Neural cell (in vitro differentiated cells): ENCODE results near the gene ALDH4A1.

ENCODE experiments used
- EP300 ChIP-seq: fragments of 450-650 bp; conservative IDR thresholded peaks from 2 replicates; pipeline ENCODE4 v1.6.1; 2014; ENCODE audit warnings: antibody characterized with exemption, mild to moderate bottlenecking, moderate library complexity; ENCODE audit not compliant: poor library complexity, severe bottlenecking
- EZH2 ChIP-seq: fragments of 200-600, 300-800 bp; shearing (Covaris generic), sonication (generic); IDR thresholded peaks from 2 replicates; pipeline ENCODE4 v1.6.1; 2014; ENCODE audit warnings: antibody characterized with exemption, low read length, borderline replicate concordance, mild to moderate bottlenecking; ENCODE audit not compliant: insufficient read depth, poor library complexity, severe bottlenecking
- POLR2AphosphoS5 ChIP-seq: IDR thresholded peaks from 2 replicates; pipeline ENCODE4 v1.6.1; 2012
- SMC3 ChIP-seq: fragments of 450-650 bp; conservative IDR thresholded peaks from 2 replicates; pipeline ENCODE4 v1.6.1; 2014; ENCODE audit warnings: antibody characterized with exemption, mild to moderate bottlenecking, moderate library complexity; ENCODE audit not compliant: poor library complexity
- TAF1 ChIP-seq: IDR thresholded peaks from 2 replicates; pipeline ENCODE4 v1.6.1; 2012; ENCODE audit warnings: low read depth
- TF ChIP-seq, protein P1 (sequence below): fragments of 450-650 bp; IDR thresholded peaks from 2 replicates; pipeline ENCODE4 v1.5.1; 2014; ENCODE audit warnings: antibody characterized with exemption, mild to moderate bottlenecking, moderate library complexity; ENCODE audit not compliant: poor library complexity, severe bottlenecking
- TF ChIP-seq, protein P2 (sequence below): IDR thresholded peaks from 2 replicates; pipeline ENCODE4 v1.6.1; 2012; ENCODE audit warnings: borderline replicate concordance

DNA sequence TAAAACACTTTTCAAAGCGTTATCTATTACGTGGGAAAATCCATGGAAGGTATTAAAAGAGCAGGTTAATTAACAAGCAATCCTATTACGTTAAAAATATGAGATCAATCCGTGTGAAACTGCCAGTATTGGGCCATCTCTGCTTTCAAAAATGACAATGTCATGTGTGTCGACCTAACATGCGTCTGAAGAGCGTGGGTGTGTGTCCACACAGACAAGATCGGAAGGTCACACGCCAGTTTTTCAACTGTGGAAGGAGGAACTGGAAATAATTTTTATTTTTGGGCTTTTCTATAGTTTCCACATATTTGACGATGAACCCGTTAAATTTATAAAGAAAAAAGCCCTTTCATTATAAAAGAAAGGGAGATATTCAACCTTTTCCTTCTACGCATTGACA lies 17.6 kb upstream of the ALDH4A1 start:
- TF ChIP-seq TAF1 (no peak), POLR2AphosphoS5 (no peak), EP300 (no peak), EZH2 (no peak), SMC3 (no peak)
- TF ChIP-seq, protein P1, sequence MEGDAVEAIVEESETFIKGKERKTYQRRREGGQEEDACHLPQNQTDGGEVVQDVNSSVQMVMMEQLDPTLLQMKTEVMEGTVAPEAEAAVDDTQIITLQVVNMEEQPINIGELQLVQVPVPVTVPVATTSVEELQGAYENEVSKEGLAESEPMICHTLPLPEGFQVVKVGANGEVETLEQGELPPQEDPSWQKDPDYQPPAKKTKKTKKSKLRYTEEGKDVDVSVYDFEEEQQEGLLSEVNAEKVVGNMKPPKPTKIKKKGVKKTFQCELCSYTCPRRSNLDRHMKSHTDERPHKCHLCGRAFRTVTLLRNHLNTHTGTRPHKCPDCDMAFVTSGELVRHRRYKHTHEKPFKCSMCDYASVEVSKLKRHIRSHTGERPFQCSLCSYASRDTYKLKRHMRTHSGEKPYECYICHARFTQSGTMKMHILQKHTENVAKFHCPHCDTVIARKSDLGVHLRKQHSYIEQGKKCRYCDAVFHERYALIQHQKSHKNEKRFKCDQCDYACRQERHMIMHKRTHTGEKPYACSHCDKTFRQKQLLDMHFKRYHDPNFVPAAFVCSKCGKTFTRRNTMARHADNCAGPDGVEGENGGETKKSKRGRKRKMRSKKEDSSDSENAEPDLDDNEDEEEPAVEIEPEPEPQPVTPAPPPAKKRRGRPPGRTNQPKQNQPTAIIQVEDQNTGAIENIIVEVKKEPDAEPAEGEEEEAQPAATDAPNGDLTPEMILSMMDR: no peak
- TF ChIP-seq, protein P2, sequence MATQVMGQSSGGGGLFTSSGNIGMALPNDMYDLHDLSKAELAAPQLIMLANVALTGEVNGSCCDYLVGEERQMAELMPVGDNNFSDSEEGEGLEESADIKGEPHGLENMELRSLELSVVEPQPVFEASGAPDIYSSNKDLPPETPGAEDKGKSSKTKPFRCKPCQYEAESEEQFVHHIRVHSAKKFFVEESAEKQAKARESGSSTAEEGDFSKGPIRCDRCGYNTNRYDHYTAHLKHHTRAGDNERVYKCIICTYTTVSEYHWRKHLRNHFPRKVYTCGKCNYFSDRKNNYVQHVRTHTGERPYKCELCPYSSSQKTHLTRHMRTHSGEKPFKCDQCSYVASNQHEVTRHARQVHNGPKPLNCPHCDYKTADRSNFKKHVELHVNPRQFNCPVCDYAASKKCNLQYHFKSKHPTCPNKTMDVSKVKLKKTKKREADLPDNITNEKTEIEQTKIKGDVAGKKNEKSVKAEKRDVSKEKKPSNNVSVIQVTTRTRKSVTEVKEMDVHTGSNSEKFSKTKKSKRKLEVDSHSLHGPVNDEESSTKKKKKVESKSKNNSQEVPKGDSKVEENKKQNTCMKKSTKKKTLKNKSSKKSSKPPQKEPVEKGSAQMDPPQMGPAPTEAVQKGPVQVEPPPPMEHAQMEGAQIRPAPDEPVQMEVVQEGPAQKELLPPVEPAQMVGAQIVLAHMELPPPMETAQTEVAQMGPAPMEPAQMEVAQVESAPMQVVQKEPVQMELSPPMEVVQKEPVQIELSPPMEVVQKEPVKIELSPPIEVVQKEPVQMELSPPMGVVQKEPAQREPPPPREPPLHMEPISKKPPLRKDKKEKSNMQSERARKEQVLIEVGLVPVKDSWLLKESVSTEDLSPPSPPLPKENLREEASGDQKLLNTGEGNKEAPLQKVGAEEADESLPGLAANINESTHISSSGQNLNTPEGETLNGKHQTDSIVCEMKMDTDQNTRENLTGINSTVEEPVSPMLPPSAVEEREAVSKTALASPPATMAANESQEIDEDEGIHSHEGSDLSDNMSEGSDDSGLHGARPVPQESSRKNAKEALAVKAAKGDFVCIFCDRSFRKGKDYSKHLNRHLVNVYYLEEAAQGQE: no peak
